HG03039 (cell line): ENCODE results near the gene EPX.

Experiments used
- ATAC-seq: cut with Tn5 transposase; IDR thresholded peaks from one replicate; pipeline ENCODE4 v1.9.1; 2021; ENCODE audit warnings: mild to moderate bottlenecking, moderate library complexity; ENCODE audit not compliant: unreplicated experiment

EPX gene

GRCh38 chr17:58224315-58224714 is 31.8 kb downstream of the EPX start:
- no peak for ATAC-seq

- no peak for ATAC-seq
Observed at GRCh38 chr17:58227733-58228132, 35.2 kb downstream of the EPX start.

DNA sequence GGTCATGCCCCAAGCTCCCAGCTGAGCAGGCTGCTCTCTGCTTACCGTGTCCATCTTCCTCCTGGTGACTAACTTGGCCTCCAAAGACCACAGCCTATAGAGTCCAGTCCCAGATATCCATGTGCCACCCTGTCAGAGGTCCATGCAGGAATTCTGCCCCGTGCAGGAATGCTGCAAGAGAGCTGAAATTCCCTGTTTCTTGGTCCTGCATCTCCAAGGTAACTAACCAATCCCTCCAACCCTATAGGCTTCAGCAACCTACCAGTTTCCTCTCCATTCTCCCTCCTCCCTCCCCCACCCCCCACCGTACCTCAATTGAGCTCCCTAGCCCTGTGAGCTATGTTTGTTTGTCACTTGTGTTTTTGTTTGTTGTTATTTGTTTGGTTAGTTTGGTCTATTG is 36.2 kb downstream of the EPX start:
- ATAC-seq = no peak

DNA sequence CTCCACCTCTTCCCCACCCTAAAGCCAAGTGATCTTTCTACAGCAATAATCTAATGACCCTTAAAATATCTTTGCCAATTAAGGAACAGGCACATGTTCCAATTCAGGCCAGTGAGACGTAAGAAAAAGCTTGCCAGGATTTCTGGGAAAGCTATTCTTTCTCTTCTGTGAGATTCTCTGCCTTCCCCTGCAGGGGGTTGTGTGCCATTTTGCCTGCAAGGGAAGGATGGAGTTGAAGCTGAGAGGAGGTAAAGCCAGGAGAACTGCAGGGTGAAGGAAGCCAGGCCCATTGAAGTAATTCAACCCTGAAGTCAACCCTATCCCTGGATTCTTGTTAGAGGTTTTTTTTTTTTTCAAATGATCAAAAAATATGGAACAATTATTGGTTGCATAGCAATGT is 36.9 kb downstream of the EPX start:
- ATAC-seq = no peak

GRCh38 chr17:58229881-58230280 is 37.4 kb downstream of the EPX start:
- no peak for ATAC-seq

DNA sequence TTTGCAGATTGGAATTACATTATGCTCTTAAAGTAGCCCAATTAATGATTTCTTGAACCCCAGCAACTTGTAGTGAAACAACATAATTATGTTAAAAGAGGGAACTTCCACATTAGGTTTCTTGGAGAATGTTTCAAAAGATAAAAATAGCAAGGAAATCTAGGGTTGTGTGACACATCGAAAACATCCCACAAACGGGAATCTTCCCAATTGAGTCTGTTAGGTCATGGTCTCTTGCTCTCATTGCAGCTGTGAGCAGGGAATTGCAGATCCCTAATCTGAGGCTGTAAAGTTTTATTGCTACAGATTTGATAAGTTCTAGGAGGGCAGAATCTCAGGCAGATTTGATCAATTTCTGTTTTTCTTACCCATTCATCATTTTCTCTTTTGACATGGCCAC is 39.1 kb downstream of the EPX start:
- no peak for ATAC-seq

GRCh38 chr17:58232707-58233156 is 40.2 kb downstream of the EPX start:
- ATAC-seq = peak; percentile 60

GRCh38 chr17:58233543-58233942 is 41.0 kb downstream of the EPX start:
- peak; percentile 42 for ATAC-seq

DNA sequence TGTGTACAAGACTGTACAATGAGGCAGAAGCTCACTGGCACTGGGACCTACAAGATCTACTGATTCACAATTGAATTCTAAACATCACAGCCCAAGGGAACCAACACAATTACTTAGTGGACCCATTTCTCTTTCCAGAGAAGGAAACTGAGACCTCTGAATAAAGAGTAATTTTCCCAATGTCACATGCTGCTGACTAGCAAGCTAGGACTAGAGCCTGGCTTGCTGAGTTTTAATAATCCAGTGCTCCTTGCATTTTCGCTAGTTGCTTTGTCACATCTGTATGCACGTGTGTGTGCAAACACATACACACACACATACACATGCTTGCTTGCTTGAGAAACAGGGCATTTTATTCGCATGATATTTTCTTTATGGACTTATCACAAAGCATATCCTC is 42.0 kb downstream of the EPX start:
- ATAC-seq = no peak

GRCh38 chr17:58235821-58236220 is 43.3 kb downstream of the EPX start:
- no peak for ATAC-seq

DNA sequence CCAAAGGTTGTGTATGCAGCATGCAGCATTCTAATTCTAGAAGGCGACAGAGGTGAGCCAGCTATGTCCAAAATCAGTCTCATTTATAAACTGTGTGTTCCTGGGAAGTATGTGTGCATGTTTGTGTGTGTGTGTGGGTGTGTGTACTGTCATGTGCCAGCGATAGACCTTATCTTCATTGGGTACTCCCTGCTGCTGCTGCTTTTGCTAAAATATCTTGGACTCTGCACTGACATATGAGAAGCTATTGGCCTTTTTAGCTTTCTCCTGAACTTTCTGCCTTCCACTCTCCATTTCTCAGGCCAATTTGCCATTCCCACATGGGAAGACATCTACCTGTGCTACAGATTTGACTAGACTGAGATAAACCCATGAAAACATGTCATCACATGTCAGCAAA is 43.9 kb downstream of the EPX start:
- no peak for ATAC-seq

- ATAC-seq = no peak
Observed at GRCh38 chr17:58238147-58238634, 45.7 kb downstream of the EPX start, which contains the start of gene LPO. LPO (plus strand) TSS chr17:58238584; CDS start chr17:58242980, 4,396 bp downstream.

DNA sequence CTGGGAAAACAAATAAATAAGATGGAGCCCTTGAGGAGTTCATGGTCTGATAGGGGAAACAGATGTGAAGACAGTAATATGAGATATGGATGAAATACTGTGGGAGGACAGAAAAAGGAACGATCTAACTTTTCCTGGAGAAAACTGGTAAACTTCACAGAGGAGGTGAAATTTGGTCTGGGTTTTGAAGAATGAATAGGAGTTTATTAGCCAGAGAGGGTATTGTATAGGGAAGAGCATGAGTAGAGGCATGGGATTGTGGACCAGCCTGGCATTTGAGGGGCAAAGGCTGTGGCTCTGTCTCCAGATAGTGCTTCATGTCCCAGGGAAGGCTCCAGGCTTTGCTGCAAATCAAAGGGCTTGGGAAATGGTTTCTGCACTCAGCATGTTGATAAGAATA is 47.5 kb downstream of the EPX start:
- ATAC-seq = no peak

DNA sequence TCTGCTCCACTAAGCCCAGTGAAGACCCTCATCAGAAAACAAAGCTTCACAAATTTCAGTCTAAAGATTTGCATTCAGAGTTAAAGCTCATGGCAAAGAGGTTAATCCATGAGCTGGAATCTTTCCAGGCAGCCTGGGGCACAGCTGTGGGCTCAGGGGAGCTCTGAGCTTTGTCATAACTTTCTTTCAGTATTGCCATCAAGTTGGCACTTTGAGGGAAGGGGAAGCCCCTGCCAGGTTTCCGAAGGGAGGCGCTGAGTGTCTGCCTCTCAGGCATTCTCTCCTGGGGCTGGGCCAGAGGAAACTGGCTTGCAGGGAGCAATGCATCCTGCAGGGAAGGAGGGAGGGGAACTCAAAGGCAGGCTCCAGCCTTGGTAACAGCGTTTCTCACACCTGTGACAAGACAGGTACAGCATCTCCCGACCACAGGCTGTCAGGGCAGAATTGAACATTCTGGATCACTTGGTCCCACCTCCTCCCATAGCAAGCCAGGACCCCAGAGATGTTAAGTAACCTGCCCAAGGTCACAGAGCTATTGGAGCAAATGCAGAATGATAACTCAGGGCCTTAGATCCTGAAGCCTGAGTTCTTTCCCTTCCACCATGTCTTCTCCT is 49.8 kb downstream of the EPX start:
- no peak for ATAC-seq

DNA sequence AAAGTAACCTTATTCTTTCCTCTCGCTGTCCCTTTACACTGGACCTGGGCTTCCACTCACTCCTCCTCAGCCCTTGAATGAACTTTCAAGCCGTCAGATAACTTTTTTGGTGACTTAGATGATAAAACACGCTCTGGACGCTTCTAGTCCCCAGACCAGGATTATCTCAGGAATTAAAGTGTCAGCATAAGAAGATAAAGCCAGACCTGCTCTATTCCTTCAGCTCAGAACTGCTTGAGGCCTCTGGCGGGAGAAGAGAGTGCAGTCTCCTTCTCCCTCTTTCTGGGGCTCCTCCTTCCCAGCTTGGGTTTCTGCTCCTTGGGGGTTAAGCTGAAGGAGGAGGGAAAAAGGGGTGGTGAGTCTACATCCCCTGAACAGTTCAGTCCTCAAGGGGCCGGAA is 52.4 kb downstream of the EPX start:
- no peak for ATAC-seq

DNA sequence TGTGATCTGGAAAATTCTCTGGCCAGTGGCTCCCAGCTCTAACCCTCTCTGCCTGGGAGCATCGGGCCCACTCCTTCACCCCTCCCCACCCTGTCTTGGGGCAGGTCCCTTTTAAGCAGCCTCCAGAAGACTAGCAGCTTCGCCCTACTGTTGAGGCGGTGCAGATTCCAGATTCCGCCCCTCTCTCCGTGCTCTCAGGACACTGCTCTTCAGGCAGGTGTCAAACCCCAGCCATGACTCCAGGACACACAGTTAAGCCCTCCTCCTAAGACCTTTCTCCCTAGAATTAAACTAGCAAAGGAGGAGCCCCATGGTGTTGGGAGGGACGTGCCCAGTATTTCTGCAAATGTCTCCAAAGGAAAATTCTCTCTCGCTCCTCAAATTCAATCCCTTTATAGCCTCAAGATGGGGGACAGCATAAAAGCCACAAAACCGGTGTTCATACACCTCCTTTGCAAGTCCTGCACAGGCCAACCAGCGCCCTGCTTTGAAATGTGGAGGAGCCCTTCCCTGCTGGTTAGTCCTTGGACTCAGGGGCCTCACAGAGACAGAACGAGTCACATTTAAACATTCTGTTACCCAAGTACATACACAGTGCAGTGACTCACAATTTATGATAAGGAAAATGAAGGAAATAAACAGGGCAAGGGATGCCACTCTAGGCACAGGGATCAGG is 53.0 kb downstream of the EPX start:
- ATAC-seq = no peak

DNA sequence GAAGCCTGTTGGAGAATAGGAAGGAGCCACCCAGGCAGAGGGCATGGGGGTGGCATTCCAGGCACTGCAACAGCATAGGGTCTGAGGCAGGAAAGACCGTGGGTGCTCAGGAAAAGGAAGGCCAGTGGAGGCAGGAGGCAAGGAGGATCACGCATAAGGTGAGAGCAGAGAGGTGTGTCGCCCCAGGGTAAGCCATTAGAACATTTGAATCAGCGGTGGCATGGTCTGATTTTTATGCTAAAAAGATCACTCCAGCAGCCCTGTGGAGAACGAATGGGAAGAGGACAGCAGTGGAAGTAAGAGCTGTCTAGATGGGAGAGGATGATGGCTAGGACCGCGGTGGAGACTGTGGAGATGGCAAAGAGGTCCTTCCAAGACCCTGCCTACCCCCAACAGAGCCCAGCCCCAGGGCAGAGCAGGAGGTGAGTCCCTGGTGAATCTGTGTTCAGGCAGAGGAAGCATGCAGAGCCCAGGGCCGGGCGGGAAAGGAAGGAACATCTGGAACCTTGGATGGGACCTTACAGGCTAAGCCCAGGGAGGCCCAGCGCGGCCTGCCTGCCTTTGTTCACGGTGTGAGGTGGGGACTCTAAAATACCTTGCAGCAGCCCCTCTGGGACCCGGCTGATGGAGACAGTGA is 53.7 kb downstream of the EPX start:
- no peak for ATAC-seq

GRCh38 chr17:58246781-58247180 is 54.3 kb downstream of the EPX start:
- no peak for ATAC-seq

- no peak for ATAC-seq
Observed at GRCh38 chr17:58247511-58248363, 55.2 kb downstream of the EPX start.

GRCh38 chr17:58248955-58249269 is 56.4 kb downstream of the EPX start:
- ATAC-seq = no peak
